ENCODE results near the gene C17orf75.

The C17orf75 gene

DNA sequence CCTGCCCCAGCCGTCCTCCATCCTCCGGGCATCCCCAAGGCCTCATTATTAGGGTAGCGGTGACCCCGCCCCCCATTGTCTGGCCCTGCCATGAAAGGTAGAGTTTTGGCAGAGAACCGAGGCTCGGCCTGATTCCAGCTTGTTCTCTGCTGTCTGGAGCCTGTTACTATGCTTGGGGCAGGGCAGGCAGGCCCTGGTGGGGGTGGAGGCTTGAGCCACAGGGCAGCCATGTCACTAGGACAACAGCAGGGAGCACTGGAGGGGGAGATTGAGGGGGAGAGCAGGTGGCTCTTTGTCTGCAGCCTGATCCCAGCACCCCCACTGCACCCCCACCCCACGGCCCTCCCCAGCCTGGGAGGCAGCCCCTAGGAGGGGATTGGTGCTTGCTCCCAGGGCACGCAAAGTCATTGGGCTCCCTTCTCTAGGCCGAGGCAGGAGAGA is 60.9 kb downstream of the C17orf75 start:
- DNase-seq (ENCODE audit: extremely low read depth, low read depth): no peak
- TF ChIP-seq, protein P1, sequence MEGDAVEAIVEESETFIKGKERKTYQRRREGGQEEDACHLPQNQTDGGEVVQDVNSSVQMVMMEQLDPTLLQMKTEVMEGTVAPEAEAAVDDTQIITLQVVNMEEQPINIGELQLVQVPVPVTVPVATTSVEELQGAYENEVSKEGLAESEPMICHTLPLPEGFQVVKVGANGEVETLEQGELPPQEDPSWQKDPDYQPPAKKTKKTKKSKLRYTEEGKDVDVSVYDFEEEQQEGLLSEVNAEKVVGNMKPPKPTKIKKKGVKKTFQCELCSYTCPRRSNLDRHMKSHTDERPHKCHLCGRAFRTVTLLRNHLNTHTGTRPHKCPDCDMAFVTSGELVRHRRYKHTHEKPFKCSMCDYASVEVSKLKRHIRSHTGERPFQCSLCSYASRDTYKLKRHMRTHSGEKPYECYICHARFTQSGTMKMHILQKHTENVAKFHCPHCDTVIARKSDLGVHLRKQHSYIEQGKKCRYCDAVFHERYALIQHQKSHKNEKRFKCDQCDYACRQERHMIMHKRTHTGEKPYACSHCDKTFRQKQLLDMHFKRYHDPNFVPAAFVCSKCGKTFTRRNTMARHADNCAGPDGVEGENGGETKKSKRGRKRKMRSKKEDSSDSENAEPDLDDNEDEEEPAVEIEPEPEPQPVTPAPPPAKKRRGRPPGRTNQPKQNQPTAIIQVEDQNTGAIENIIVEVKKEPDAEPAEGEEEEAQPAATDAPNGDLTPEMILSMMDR (IDR thresholded peaks at IDR 0.05; ENCODE audit: low read depth, low read length, missing control alignments): no peak
- H3K4me3 ChIP-seq (replicated peaks; ENCODE audit: low read depth, low read length): no peak overlapping the region

DNA sequence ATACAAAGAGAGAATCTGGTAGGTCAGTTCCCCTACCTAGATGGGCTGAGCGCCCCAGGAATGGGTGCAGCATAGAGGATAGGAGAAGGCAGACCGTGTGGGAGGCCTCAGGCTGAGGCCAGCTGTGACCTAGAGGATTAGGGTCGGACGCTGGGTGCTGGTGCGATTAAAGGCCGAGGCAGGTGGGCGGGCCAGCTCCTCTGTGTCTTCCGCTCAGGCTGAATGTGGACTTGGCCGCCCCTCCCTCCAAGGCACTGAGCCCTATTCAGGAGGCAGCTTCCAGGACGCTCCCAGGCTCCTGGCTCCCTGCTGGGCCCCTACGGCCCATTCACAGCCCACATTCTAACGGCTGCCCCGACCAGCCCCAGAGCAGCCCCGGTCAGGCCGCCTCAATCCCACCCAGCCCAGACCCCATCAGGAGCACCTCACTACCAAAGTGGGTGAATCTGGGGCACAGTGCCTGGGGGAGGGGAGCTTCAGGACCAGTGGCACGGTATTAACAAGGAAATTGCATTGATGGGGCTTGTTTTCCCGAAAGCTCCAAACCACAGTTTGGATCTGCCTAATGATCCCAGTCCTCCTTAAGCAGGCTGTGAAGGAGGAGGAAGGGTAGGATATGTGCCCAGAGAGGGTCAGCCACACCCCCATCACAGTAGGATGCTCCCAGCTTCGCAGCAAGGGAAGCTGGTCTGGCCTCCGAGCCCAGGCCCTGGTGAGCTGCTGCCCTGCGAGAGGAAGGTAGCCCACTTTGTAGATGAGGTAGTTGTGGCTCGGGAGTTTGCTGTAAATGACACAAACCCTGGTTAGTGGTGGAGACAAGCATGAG is 61.9 kb downstream of the C17orf75 start:
- DNase-seq (ENCODE audit: extremely low read depth, low read depth): no peak
- no peak overlapping the region for H3K4me3 ChIP-seq (replicated peaks; ENCODE audit: low read depth, low read length)

DNA sequence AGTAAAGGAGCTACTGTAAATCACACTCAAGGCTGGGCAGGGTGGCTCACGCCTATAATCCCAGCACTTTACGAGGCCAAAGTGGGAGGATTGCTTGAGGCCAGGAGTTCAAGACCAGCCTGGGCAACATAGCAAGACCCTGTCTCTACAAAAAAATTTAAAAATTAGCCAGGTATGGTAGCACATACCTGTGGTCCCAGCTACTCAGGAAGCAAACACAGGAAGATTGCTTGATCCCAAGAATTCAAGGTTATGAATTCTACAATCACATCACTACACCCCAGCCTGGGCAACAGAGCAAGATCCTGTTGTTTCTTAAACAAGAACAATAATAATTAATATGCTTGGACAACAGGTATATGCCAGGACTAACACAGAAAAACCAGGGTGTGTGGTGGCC is 63.2 kb downstream of the C17orf75 start:
- no peak for DNase-seq (ENCODE audit: extremely low read depth, low read depth)
- TF ChIP-seq, protein P1 (IDR thresholded peaks at IDR 0.05; ENCODE audit: low read depth, low read length, missing control alignments): no peak
- H3K4me3 ChIP-seq (replicated peaks; ENCODE audit: low read depth, low read length): no peak overlapping the region

More for the DNA sequence above, 61.9 kb downstream of the C17orf75 start:
- TF ChIP-seq, protein P1 (IDR thresholded peaks at IDR 0.05; ENCODE audit: low read depth, low read length, missing control alignments): no peak

Data from HFF-Myc (cell line).